ENCODE measurements around the gene SYT8.

Gene SYT8

DNA sequence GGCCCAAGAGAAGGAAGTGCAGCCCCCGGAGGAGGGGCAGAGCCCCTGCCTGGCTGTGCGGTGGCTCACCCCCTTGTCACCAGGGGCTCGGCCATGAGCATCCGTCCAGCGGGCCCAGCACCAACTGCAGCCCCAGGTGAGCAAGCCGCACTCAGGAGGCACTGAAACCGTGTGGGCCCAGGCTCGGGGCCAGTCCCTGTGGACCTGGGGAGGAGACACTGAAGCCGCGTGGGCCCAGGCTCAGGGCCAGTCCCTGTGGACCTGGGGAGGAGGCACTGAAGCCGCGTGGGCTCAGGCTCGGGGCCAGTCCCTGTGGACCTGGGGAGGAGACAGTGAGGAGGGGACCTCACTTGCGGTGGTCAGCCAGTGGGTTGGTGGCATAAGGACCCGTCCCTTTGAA, 32.0 kb downstream of the SYT8 start:
- no peaks in the 10 kb centered on the region for H3K9me3 ChIP-seq

DNA sequence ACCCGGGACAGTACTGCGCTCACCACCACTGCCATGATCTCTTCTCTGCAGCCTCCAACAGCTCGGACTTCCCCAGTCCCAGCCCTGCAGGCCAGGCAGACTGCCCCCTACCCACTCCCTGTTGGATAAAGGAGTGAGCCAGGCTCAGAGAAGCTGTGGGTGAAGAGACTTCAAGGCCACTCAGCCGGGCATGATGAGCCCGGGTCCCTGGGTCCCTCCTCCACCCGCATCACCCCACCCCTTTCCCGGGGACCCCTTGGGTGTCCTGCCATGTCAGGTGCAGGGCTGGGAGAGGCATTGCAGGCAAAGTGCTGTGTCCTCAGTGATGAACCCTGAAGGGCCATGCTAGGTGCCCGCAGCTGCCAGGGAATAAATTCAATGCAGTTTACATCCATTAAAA, 32.6 kb downstream of the SYT8 start:
- H3K27ac ChIP-seq, result no peak overlapping the region
- no peak for TF ChIP-seq CTCF (IDR thresholded peaks at IDR 0.05)
- peaks cover 97% of the 10 kb centered on the region for H3K36me3 ChIP-seq
- H3K9me3 ChIP-seq, result no peaks in the 10 kb centered on the region
- no peak overlapping the region for H3K4me3 ChIP-seq (ENCODE audit: low read depth in 1 of 2, low read length in 1 of 2)
- no peaks in the 10 kb centered on the region for H3K27me3 ChIP-seq
- peaks cover 19 to 98% of the 10 kb centered on the region in 2 experiments for H3K4me1 ChIP-seq (ENCODE audit: control insufficient read depth in 1 of 2, insufficient read depth in 1 of 2, low read depth in 1 of 2, low read length in 1 of 2)

More for the DNA sequence above, 32.0 kb downstream of the SYT8 start:
- TF ChIP-seq CTCF (IDR thresholded peaks at IDR 0.05), result no peak
- Histone ChIP-seq H3K27me3 (no peaks in the 10 kb centered on the region), H3K4me3 (ENCODE audit: low read depth in 1 of 2, low read length in 1 of 2) (no peak overlapping the region), H3K27ac (peak overlapping the region; percentile 28), H3K36me3 (peaks cover 100% of the 10 kb centered on the region), H3K4me1 (ENCODE audit: control insufficient read depth in 1 of 2, insufficient read depth in 1 of 2, low read depth in 1 of 2, low read length in 1 of 2) (peaks cover 25 to 98% of the 10 kb centered on the region in 2 experiments)

- peaks cover 97% of the 10 kb centered on the region for H3K36me3 ChIP-seq
- H3K9me3 ChIP-seq, result no peaks in the 10 kb centered on the region
- H3K27me3 ChIP-seq, result no peaks in the 10 kb centered on the region
- peak overlapping the region; percentile 45 for H3K27ac ChIP-seq
- H3K4me1 ChIP-seq (ENCODE audit: control insufficient read depth in 1 of 2, insufficient read depth in 1 of 2, low read depth in 1 of 2, low read length in 1 of 2), result peaks cover 11 to 98% of the 10 kb centered on the region in 2 experiments
- no peak overlapping the region for H3K4me3 ChIP-seq (ENCODE audit: low read depth in 1 of 2, low read length in 1 of 2)
- no peak for TF ChIP-seq CTCF (IDR thresholded peaks at IDR 0.05)
These were observed 33.4 kb downstream of the SYT8 start for GRCh38 chr11:1868056-1868635.

DNA sequence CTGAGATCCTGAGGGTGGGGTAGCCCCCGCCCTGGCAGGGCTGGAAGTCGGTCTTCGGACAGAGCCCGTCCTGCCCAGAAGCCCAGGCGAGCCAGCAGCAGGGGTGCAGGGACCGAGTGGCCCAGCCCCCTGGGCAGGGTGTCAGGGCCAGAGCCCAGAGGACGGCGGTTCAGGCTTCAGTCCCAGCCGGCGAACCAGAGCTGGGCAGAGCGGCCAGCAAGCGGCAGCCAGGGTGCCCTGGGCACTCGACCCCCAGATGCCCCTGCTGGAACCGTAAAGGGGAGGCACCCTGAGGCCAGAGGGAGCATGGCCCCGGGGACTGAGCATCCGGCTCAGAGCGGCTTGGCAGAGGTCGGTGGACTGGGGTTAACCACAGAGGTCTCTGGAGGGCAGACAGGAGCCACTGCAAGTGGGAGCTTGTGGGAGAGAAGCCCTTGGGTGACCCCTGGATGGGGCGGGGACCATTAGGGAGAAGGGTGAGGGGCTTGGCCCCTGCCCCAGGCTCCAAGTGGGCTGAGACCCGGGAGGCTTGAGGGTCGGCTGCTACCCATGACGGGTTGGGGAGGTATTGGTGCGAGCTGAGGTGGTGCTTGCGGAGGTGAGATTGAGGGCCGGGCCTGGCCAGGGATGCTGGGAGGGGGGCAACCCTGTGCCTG, 34.0 kb downstream of the SYT8 start:
- peak overlapping the region; percentile 45 for H3K27ac ChIP-seq
- H3K9me3 ChIP-seq, result no peaks in the 10 kb centered on the region
- no peaks in the 10 kb centered on the region for H3K27me3 ChIP-seq
- H3K4me3 ChIP-seq (ENCODE audit: low read depth in 1 of 2, low read length in 1 of 2), result no peak overlapping the region
- peaks cover 5 to 97% of the 10 kb centered on the region in 2 experiments for H3K4me1 ChIP-seq (ENCODE audit: control insufficient read depth in 1 of 2, insufficient read depth in 1 of 2, low read depth in 1 of 2, low read length in 1 of 2)
- no peak for TF ChIP-seq CTCF (IDR thresholded peaks at IDR 0.05)
- peaks cover 92% of the 10 kb centered on the region for H3K36me3 ChIP-seq

DNA sequence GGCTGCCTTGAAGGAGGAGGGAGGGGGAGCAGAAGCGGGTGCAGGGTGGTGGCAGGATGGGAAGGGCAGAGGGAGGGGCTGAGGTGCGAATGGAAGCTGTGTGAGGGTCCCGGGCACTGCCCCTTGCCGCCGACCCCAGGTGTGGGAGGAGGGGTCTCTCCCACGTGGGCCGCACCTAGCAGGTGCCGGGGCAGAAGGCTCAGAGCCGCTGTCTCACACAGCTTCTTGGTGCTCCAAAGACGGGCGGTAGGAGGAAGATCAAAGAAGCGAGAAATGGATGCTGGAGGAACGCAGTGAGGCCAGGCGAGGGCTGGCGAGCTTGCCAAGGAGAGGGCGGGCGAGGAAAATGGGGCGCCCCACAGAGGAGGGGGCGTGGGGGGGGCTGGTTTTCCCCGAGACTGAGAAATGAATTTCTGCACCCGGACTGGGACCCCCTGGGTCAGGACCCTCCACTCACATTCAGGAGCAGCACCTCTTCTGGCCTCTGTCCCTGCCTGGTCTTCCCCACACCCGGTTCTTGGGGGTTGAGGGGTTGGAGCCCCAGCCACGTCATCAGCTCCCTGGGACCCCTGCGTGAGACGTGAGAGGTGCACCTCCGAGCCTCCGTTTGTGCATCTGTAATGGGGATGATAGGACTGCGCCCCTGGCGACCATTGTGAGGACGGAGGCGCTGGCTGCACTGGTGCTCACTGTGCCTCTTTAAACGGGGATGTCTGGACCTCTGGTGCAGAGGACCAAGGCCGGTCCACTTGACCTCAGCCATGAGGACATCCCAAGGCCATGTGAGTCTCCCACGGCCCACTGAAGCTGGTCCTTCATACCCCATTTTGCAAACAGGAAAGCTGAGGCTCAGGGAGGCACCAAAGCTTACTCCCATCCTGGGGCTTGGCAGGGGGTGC, 34.9 kb downstream of the SYT8 start:
- Histone ChIP-seq H3K9me3 (no peaks in the 10 kb centered on the region), H3K4me3 (ENCODE audit: low read depth in 1 of 2, low read length in 1 of 2) (no peak overlapping the region), H3K4me1 (ENCODE audit: control insufficient read depth in 1 of 2, insufficient read depth in 1 of 2, low read depth in 1 of 2, low read length in 1 of 2) (peaks cover 5 to 93% of the 10 kb centered on the region in 2 experiments), H3K36me3 (peaks cover 88% of the 10 kb centered on the region), H3K27ac (peak overlapping the region; percentile 45), H3K27me3 (no peaks in the 10 kb centered on the region)
- no peak for TF ChIP-seq CTCF (IDR thresholded peaks at IDR 0.05)
